HG03469 (cell line): ENCODE data around the gene OR2T27.
"Not testable (repeated sequence)": the region's sequence is repeated elsewhere in the genome, so short reads cannot be mapped to it uniquely, and the experiment has no call there.

ENCODE experiments used
- ATAC-seq: cut with Tn5 transposase; IDR thresholded peaks from one replicate; pipeline ENCODE4 v1.9.1; 2021; ENCODE audit warnings: mild to moderate bottlenecking, moderate library complexity, moderate number of reproducible peaks; ENCODE audit not compliant: unreplicated experiment

Gene OR2T27

DNA sequence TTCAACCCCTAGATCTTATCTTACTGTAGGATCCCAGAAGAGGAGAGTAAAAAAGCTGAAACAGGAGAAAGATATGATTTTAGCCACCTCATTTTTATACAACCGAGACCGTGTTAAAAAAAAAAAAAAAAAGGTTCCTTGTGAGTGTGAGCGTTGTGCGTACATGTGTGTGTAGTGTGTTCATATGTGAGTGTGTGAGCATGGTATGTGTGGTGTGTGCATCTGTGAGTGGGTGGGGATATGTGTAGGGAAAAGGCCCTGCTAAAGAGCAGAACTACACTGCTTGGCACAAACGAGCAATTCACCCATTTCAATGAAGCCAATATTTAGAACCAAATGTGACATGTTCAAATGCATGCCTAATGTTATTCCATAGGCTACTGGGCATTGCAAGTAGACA, 13.7 kb downstream of the OR2T27 start:
- ATAC-seq: not testable (repeated sequence)

DNA sequence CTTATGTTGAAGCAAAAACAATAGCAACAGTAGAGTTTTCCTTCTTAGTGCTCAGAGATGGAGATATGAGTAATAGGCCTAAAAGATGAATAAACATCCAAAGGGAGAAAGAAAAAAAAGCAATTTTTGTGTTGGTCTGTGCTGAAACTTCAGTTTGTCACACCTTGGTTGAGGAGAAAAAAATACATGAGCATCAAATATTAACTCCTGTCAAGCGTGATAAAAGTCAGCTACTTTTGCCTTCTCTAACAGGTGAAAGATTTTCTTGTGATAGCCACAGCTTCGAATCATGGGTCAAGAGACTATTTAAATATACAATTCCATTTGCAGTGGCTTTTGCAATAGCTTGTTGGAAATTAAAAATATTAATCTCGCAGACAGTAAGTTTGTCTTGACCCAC, 14.4 kb downstream of the OR2T27 start:
- peak; percentile 39 for ATAC-seq

DNA sequence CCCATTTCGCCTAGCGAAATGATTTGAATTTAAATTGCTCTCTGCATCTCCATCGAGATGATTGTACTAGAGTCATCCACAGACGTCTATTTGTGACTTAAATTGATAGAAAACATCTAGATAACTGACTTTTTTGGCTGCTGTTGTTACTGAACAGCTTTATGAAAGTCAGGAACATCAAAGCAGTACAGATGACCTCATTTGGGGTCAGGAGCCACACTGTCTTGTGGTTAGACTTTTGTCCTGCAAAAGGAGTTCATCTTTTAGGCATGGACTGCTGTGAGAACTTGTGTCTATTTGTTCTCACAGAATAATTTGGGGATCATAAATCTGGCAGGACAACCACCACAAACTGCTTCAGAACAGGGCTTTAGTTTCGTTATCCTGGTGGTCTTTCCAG, 15.7 kb downstream of the OR2T27 start:
- peak; percentile 27 for ATAC-seq

GRCh38 chr1:248636612-248637011, 18.7 kb downstream of the OR2T27 start:
- ATAC-seq: not testable (repeated sequence)

DNA sequence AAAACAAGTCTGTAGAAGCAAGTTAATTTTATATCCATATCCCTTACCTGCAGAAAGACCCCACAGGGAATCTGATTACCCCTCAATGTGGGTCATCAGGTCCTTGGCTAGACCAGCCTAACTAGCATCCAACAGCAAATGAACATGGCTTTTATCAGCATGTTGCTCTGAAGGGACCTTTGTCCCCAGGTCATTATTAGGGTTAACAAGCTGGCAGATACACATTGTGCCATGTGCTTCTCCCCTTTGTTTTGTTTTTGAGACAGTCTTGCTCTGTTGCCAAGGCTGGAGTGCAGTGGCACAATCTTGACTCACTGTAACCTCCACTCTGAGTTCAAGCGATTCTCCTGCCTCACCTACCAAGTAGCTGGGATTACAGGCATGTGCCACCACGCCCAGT, 20.3 kb downstream of the OR2T27 start, which contains the start of gene OR2T11:
TSS of gene OR2T11 (minus strand) at position 101 of the 400 bp plus-strand sequence. CDS start 7,963 bp downstream, outside the sequence.
- not testable (repeated sequence) for ATAC-seq

DNA sequence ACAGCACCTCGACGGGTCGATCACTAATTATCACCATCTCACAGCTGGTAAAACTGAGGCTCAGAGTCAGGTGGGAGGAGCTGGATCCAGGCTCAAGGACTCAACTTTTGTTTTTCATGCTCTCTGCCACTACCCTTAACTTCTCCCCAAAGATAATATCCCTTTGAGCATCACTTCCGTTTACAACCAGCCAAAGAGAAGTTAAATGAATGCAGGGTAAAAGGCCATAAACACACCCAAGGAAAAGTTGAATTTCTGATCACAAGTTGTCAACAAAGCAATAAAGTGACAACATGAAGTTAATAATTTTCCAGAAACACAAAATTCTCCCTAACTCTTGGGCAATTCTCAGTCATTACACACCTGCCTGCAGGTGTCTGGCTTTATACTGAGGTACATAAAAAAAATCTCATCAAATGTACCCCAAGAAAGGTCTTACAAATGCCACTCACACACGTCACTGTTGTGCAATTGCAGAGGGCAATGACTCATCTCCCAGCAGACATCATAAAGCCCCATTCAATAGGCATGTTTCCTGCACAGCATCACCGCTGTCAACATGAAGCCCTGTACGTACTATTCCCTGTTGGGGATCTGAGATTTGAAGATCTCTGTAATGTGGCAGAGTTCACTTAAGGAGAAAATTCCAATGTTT, 23.8 kb downstream of the OR2T27 start:
- ATAC-seq: no peak

DNA sequence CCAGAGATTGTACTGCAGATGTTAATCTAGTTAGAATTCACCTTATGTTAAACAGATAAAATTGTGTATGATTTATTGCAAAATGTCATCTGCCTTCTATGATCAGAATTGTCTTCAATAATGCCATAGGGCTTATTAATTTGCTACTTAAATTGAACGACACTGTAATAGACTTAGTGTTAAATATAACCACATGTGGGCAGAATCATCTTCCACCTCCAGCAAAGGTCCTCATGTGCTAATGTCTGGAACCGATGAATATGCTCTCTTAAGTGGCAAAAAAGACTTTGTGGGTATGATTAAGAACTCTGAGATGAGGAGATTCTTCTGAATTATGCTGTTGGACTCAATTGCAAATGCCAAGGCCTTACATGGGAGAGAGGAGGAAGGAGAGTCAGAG, 24.8 kb downstream of the OR2T27 start:
- ATAC-seq: no peak

DNA sequence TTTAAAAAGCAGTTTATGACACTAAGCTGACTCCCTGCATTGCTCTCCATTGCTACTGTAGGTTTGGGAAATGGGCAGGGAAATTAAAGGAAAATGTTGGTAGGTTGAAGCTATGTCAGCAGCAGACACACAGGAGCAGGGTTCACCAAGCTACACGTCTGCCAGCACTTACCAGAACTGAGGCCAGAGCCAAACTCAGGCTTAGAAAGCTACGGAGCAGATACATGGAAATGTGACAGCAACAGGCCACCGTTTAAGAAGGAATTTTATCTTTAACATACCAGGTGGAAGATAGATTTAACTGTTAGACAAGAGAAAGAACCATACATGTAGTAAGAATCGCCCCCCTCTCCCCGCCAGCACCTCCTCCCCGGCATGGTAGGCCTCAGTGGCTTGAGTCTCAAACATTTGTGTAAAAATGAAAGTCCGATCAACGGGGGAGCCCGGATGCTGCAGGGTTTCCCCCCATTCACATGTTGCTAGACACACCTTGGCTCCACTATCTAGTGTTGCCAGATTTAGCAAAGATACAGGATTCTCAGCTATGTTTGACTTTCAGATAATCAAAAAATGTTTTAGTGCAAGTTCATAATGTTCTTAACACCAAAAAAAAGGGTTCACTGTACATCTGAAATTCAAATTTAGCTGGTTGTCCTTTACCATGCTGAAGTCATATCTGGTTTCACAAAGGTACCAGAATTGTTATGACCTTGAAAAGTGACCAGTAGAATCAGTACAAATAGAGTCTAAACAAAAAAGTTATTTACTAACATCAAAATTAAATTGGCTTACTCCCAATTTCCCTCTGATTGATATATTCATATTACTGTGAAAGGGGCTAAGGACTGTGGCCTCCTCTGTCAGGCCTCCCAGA, 27.1 kb downstream of the OR2T27 start:
- ATAC-seq: peak; percentile 84

GRCh38 chr1:248625971-248626370, 29.4 kb downstream of the OR2T27 start:
- no peak for ATAC-seq

DNA sequence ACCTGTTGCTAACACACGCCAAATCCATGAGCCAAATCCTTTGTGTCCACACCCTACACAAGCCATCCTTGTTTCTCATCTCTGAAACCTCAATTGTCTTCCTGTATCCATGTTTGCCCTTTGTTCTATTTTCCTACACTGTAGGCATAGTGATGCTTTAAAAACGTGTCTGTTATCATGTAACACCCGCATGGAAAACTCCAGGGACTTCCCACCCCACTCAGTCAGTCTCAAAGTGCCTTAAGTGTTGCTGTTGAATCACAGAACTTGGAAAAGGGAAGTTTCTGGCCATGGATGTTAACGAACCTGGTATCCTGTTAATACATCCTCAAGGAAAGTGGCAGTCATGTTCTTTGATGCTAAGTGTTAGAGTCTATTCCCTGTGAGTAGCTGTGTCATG, 30.2 kb downstream of the OR2T27 start:
- ATAC-seq: no peak

- ATAC-seq: peak; percentile 96
Measured at GRCh38 chr1:248622570-248623001, 32.7 kb downstream of the OR2T27 start.

DNA sequence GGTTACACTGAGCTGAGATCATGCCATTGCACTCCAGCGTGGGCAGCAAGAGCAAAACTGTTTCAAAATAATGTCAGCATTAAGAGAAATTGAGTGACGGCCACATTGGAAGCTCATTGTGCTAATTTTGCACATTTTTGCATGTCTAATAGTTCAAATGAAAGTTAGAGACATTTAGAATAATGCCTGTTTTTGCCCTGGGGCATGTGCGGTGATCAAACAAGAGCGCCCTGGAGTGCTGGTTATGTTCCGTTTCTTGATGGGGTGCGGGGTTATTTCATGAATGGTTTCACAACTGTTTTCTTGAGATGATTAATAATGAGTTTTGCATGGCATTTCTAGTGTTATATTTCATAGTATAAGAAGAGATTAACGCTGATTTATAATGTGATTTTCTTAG, 33.6 kb downstream of the OR2T27 start:
- ATAC-seq: no peak

GRCh38 chr1:248618878-248619277, 36.5 kb downstream of the OR2T27 start:
- no peak for ATAC-seq

DNA sequence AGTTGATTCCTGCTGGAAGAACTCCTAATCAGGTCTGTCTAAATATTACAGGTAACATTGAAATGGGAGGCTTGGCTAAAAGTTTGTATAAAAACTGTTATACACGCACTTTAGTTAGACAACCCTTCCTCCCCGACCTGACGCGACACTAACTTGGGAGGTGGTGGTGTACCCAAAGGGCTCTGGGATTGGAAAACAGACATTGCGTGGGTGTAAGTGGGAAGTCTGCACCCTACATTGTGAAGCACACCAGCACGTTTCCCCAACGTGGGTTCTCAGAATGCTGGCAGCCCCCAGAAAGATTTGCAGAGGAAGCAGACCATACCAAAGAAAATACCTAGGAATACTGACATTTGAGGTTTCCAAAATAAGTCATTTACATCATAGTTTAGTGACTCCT, 37.2 kb downstream of the OR2T27 start:
- no peak for ATAC-seq

GRCh38 chr1:248613742-248614141, 41.6 kb downstream of the OR2T27 start:
- no peak for ATAC-seq

DNA sequence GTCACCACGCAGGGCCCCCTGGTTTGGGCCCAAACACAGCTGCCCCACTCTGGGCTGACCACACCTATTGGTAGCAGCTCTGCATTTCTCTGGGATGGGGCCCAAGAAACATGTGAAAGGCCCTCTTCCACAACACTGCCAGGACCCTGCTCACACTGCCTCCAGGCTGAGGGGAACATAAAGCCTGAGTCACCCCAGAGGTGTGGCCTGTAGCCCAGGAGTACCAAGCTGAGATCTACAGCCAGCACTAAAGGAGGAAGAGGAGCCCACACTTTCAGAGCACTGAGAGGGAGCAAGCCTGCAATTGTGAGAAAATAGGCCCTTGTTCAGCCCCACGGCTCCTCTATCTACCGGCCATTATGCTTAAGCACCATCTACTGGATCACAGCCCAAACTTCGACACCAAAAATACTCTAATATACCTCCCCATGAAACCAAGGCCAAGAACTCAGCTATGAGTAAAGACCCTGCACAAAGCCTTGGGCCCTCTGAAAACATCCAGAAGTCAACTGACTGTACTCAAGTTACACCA, 43.4 kb downstream of the OR2T27 start:
- ATAC-seq: no peak

GRCh38 chr1:248610301-248610700, 45.0 kb downstream of the OR2T27 start:
- ATAC-seq: no peak
